Gastroesophageal sphincter (tissue), 3 donors: ENCODE measurements around the gene SPHKAP.

Experiments used
- CTCF ChIP-seq, 4 experiments: fragments of 200-600 bp in 2 of 4; fragments of 450-650 bp in 2 of 4; sonication (generic) in 1 of 4; IDR thresholded peaks; one replicate each; pipeline ENCODE4 v1.5.1; 2017 to 2019; ENCODE audit warnings: antibody characterized with exemption in 4 of 4, mild to moderate bottlenecking in 2 of 4, moderate library complexity in 2 of 4
- EP300 ChIP-seq: sonication (generic); formaldehyde crosslinking; IDR thresholded peaks from one replicate; pipeline ENCODE4 v1.6.1; 2017; ENCODE audit warnings: antibody characterized with exemption, mild to moderate bottlenecking
- POLR2A ChIP-seq, 2 donors: fragments of 450-650 bp; IDR thresholded peaks; one replicate each; pipeline ENCODE4 v1.6.1; 2017; ENCODE audit warnings: antibody characterized with exemption in 2 of 2, mild to moderate bottlenecking in 2 of 2, moderate library complexity in 1 of 2
- POLR2AphosphoS5 ChIP-seq: sonication (generic); formaldehyde crosslinking; IDR thresholded peaks from one replicate; pipeline ENCODE4 v1.6.1; 2017; ENCODE audit warnings: antibody characterized with exemption

DNA sequence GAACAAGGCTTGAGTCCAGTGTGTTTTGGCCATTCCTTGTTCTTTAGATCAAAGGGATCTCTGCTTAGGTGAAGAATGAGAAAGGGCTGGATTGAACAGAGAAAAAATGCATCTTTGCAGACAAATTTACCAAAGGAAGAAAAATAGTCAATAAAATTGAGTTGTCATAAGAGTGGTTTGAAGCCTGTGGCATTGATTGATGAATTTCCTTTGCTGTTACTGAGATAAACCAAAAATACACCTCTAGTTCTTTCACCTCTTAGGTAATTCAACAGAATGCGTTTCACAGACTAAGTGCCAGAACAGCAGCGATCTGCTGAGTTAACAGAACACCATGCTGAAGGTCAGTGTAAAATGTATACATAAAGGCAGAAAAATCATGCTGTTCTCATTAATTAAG lies 96.8 kb downstream of the SPHKAP start:
- no peak for TF ChIP-seq CTCF (IDR thresholded peaks at IDR 0.05)
- no peak for TF ChIP-seq POLR2A (IDR thresholded peaks at IDR 0.05)
- no peak for TF ChIP-seq POLR2AphosphoS5
- no peak for TF ChIP-seq EP300
